BE2C (cell line): ENCODE data around the gene APOBEC3C.
"Not testable (repeated sequence)": the region's sequence is repeated elsewhere in the genome, so short reads cannot be mapped to it uniquely, and the experiment has no call there.

Experiments
- DNase-seq: peaks from one replicate; pipeline ENCODE4 v3.0.0-alpha.2; 2020
- H3K27me3 ChIP-seq: fragments of 250-450 bp; sonication (Bioruptor Pico); 2 replicates; pipeline ENCODE4 v1.5.1; 2020; ENCODE audit warnings: mild to moderate bottlenecking
- H3K36me3 ChIP-seq: fragments of 250-450 bp; sonication (Bioruptor Pico); 2 replicates; pipeline ENCODE4 v1.5.1; 2020; ENCODE audit warnings: mild to moderate bottlenecking
- H3K4me1 ChIP-seq: fragments of 250-450 bp; sonication (Bioruptor Pico); 2 replicates; pipeline ENCODE4 v1.5.1; 2020
- H3K4me3 ChIP-seq: 2 replicates; pipeline ENCODE4 v1.5.1; 2011; ENCODE audit warnings: low read depth, low read length
- H3K9me3 ChIP-seq: fragments of 250-450 bp; sonication (Bioruptor Pico); 2 replicates; pipeline ENCODE4 v1.5.1; 2020
- CTCF ChIP-seq: IDR thresholded peaks from 2 replicates; pipeline ENCODE4 v1.5.1; 2012; ENCODE audit warnings: mild to moderate bottlenecking, low read depth, low read length

APOBEC3C gene

GRCh38 chr22:38972558-38972957 lies 41.5 kb upstream of the APOBEC3C start:
- Histone ChIP-seq H3K36me3 (no peaks in the 10 kb centered on the region), H3K27me3 (peaks cover 5% of the 10 kb centered on the region), H3K4me1 (no peaks in the 10 kb centered on the region), H3K4me3 (no peak overlapping the region), H3K9me3 (no peaks in the 10 kb centered on the region)
- no peak for DNase-seq
- no peak for TF ChIP-seq CTCF

DNA sequence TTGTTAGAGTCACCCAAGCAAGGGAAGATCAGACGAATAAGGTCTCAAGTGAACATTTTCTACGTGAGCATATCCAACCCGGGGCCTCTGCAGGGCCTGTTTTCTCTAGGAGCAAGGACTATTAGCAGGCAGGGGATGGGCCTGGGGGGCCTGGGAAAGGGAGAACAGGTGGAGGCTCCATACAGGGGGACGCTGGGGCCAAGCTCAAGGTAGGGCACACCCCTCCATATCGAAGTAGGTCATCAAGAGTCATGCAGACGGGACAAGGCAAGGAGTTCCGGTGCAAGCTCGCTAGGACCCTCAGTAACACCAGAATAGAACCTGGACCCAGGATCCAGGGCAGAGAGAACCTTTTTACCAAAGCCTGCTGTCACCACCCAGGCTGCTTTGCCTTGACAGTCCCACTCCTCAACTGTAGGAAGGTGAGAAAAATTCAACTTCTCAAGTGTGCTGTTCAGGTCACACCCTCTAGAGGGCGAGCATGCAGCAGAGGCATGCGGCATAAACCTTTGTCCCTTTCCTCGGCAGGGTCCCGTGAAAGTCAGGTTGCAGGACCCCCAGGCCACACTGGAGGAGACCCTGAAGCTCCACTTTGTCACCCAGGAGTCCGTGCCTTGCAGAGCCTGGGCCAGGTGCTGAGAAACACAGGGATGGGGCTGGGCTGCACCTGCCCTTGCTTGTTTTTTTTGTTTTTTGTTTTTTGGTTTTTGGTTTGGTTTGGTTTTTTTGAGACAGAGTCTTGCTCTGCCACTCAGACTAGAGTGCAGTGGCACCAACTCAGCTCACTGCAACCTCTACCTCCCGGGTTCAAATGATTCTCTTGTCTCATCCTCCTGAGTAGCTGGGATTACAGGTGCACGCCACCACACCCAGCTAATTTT lies 40.5 kb upstream of the APOBEC3C start:
- TF ChIP-seq CTCF: peak; percentile 93
- Histone ChIP-seq H3K27me3 (peaks cover 5% of the 10 kb centered on the region), H3K4me1 (no peaks in the 10 kb centered on the region), H3K36me3 (no peaks in the 10 kb centered on the region), H3K9me3 (no peaks in the 10 kb centered on the region), H3K4me3 (no peak overlapping the region)
- DNase-seq: peak; percentile 66

DNA sequence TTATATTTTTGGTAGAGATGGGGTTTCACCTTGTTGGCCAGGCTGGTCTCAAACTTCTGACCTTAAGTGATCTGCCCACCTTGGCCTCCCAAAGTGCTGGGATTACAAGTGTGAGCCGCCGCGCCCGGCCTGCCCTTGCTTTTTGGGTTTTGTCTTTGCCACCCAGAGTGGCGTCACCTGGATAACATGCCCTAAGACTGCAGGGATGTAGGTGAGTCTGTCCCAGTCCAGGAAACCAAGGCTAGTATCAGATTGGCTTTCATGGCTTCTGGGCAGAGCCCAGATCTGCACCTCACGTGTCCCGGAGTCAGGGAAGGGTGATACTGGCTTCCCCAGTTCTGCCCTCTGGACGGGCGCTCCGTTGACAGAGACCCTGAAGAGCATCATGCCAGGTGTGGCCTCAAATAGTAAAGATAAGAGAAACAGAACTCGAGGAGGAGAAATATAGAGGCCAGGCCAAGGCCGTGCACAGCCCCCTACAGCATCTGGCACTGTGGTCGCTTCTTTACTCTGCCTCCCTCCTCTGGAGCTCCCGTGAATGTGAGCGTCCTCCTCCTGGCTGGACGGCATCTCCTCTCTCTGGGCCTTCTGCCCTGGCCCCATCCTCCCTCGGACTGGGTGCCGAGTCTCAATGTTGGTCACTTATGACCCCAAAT lies 39.8 kb upstream of the APOBEC3C start:
- H3K36me3 ChIP-seq: no peaks in the 10 kb centered on the region
- no peaks in the 10 kb centered on the region for H3K9me3 ChIP-seq
- no peak overlapping the region for H3K4me3 ChIP-seq
- TF ChIP-seq CTCF: no peak
- no peak for DNase-seq
- no peaks in the 10 kb centered on the region for H3K4me1 ChIP-seq
- peaks cover 5% of the 10 kb centered on the region for H3K27me3 ChIP-seq

DNA sequence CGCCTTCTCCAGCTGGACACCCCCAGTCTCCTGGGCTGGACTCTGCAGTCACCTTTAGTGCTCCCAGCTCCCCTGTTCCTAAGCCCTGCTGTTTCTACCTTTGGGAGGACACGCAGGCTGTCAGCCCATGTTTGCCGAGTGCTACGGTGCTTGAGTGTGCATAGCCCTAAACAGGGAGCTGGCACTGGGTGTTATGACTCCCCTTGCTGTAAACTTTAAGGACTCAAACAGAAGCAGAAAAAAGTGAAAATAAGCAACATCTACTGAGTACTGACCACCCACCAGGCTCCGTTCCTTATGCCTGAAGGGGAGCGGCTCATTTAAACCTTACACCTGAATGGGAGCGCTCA lies 39.3 kb upstream of the APOBEC3C start:
- no peak for TF ChIP-seq CTCF
- Histone ChIP-seq H3K4me1 (no peaks in the 10 kb centered on the region), H3K4me3 (no peak overlapping the region)

GRCh38 chr22:38977289-38977688 lies 36.8 kb upstream of the APOBEC3C start:
- DNase-seq, H3K4me3 ChIP-seq, H3K36me3 ChIP-seq, H3K4me1 ChIP-seq, H3K9me3 ChIP-seq, H3K27me3 ChIP-seq: not testable (repeated sequence)

More for the DNA sequence above, 39.3 kb upstream of the APOBEC3C start:
- H3K9me3 ChIP-seq: no peaks in the 10 kb centered on the region
- DNase-seq: no peak
- H3K36me3 ChIP-seq: no peaks in the 10 kb centered on the region
- H3K27me3 ChIP-seq: peaks cover 5% of the 10 kb centered on the region

DNA sequence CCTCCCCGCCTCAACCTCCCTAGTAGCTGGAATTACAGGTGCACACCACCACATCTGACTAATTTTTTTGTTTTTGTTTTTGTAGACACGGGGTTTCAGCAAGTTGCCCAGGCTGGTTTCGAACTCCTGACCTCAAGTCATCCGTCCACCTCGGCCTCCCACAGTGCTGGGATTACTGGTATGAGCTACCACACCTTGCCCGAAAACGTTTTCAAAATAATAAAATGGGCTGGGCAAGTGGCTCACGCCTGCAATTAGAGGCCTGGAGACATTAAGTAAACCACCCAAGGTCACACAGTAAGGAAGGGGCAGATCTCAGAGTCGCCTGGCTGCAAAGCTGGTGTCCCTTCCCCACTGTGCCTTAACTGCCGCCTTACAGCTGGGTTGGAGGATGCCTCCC lies 33.5 kb upstream of the APOBEC3C start:
- H3K36me3 ChIP-seq, H3K4me1 ChIP-seq, H3K9me3 ChIP-seq, H3K4me3 ChIP-seq, H3K27me3 ChIP-seq, DNase-seq: not testable (repeated sequence)
